HEK293T (cell line): ENCODE data around the gene RNU4-1.
A peak's percentile ranks its signal among the peaks of the same experiment; 100 is the strongest.
"Not testable (repeated sequence)": the region's sequence is repeated elsewhere in the genome, so short reads cannot be mapped to it uniquely, and the experiment has no call there.

Experiments
- CTCF ChIA-PET: fragments of 350-600 bp; formaldehyde crosslinking; extraction: SDS; loops from one replicate; lab custom pipeline; 2021; ENCODE audit warnings: antibody characterized with exemption, inconsistent platforms; lab: Yijun Ruan, JAX
- POLR2A ChIA-PET: fragments of 350-600 bp; formaldehyde crosslinking; extraction: SDS; loops from one replicate; lab custom pipeline; 2020; ENCODE audit warnings: antibody characterized with exemption, inconsistent platforms; lab: Yijun Ruan, JAX
- DNase-seq: peaks from one replicate; pipeline ENCODE4 v3.0.0; 2012; ENCODE audit warnings: mixed read lengths; ENCODE audit errors: extremely low spot score
- ARNT ChIP-seq: fragments of 450-650 bp; IDR thresholded peaks from 2 replicates; pipeline ENCODE4 v1.6.1; 2017; ENCODE audit warnings: mild to moderate bottlenecking
- BHLHE40 ChIP-seq: fragments of 450-650 bp; IDR thresholded peaks from 2 replicates; pipeline ENCODE4 v1.6.1; 2016; ENCODE audit warnings: mild to moderate bottlenecking, moderate library complexity, borderline replicate concordance
- CTBP1 ChIP-seq: fragments of 450-650 bp; IDR thresholded peaks from 2 replicates; pipeline ENCODE4 v1.6.1; 2016; ENCODE audit warnings: borderline replicate concordance
- ELF4 ChIP-seq: fragments of 450-650 bp; IDR thresholded peaks from 2 replicates; pipeline ENCODE4 v1.6.1; 2017; ENCODE audit warnings: antibody characterized with exemption
- FOXA1 ChIP-seq: fragments of 450-650 bp; IDR thresholded peaks from 2 replicates; pipeline ENCODE4 v1.6.1; 2016; ENCODE audit warnings: mild to moderate bottlenecking
- FOXK2 ChIP-seq: fragments of 450-650 bp; IDR thresholded peaks from 2 replicates; pipeline ENCODE4 v1.6.1; 2016; ENCODE audit warnings: mild to moderate bottlenecking
- FOXM1 ChIP-seq: fragments of 450-650 bp; IDR thresholded peaks from 2 replicates; pipeline ENCODE4 v1.6.1; 2017; ENCODE audit warnings: mild to moderate bottlenecking, borderline replicate concordance
- HDGF ChIP-seq: fragments of 450-650 bp; IDR thresholded peaks from 2 replicates; pipeline ENCODE4 v1.6.1; 2017; ENCODE audit warnings: antibody characterized with exemption, borderline replicate concordance
- L3MBTL2 ChIP-seq: fragments of 450-650 bp; conservative IDR thresholded peaks from 2 replicates; pipeline ENCODE4 v1.6.1; 2016; ENCODE audit warnings: mild to moderate bottlenecking
- LEF1 ChIP-seq: fragments of 450-650 bp; IDR thresholded peaks from 2 replicates; pipeline ENCODE4 v1.6.1; 2017; ENCODE audit warnings: mild to moderate bottlenecking, borderline replicate concordance
- NFRKB ChIP-seq: fragments of 450-650 bp; IDR thresholded peaks from 2 replicates; pipeline ENCODE4 v1.6.1; 2016; ENCODE audit warnings: mild to moderate bottlenecking, moderate library complexity
- PKNOX1 ChIP-seq: fragments of 450-650 bp; IDR thresholded peaks from 2 replicates; pipeline ENCODE4 v1.6.1; 2016
- SP1 ChIP-seq: fragments of 450-650 bp; IDR thresholded peaks from 2 replicates; pipeline ENCODE4 v1.6.1; 2017
- SUZ12 ChIP-seq: fragments of 450-650 bp; IDR thresholded peaks from 2 replicates; pipeline ENCODE4 v1.6.1; 2016; ENCODE audit warnings: mild to moderate bottlenecking
- TARDBP ChIP-seq: fragments of 450-650 bp; IDR thresholded peaks from 2 replicates; pipeline ENCODE4 v1.6.1; 2016
- ZNF384 ChIP-seq: fragments of 450-650 bp; IDR thresholded peaks from 2 replicates; pipeline ENCODE4 v1.6.1; 2016

RNU4-1 gene

GRCh38 chr12:120292661-120293531, at the start of gene RNU4-1:
Gene RNU4-1, minus strand, starts transcription at chr12:120293237.
- peak; percentile 30 for DNase-seq
- POLR2A ChIA-PET: interaction anchor here (0.6 to 6.7 kb wide), 36 partner anchors 7 to 349 kb away, joined by 3 to 269 read pairs (median 8); partner anchors contain the start of genes COX6A1, GCN1, PXN and RPLP0
- CTCF ChIA-PET: interaction anchor here (0.7 to 3.4 kb wide), 5 partner anchors 9 to 1815 kb away, joined by 3 to 27 read pairs (median 8); partner anchors contain the start of gene SIRT4
- TF ChIP-seq FOXK2: no peak; the same call in 1 of the 2 replicates
- peak; percentile 96 for TF ChIP-seq CTBP1
- peak; percentile 65; the same call in 1 of the 2 replicates for TF ChIP-seq TARDBP
- peak; percentile 74 for TF ChIP-seq SUZ12
- peak; percentile 95 for TF ChIP-seq ELF4
- TF ChIP-seq BHLHE40: 0 out of 2 replicates have a peak, but pooled peaks have one; percentile 32
- no peak; the same call in 1 of the 2 replicates for TF ChIP-seq LEF1
- peak; percentile 34; the same call in 1 of the 2 replicates for TF ChIP-seq NFRKB
- no peak for TF ChIP-seq FOXM1
- no peak for TF ChIP-seq L3MBTL2
- TF ChIP-seq PKNOX1: peak; percentile 57
- no peak for TF ChIP-seq FOXA1
- no peak for TF ChIP-seq HDGF
- TF ChIP-seq SP1: no peak
- no peak for TF ChIP-seq ARNT
- TF ChIP-seq ZNF384: peak; percentile 44; the same call in 1 of the 2 replicates

GRCh38 chr12:120342175-120343038, 49.4 kb upstream of the RNU4-1 start:
- DNase-seq: no peak
- ChIA-PET POLR2A (no interaction called here), CTCF (interaction anchor here (0.7 kb wide), 1 partner anchor 34 kb away, joined by 3 read pairs; no protein-coding TSS in a partner anchor)
- no peak for TF ChIP-seq BHLHE40
- no peak for TF ChIP-seq ARNT
- no peak for TF ChIP-seq TARDBP
- TF ChIP-seq CTBP1: no peak
- TF ChIP-seq PKNOX1: no peak
- TF ChIP-seq ZNF384: no peak
- no peak for TF ChIP-seq SP1
- TF ChIP-seq FOXA1: no peak
- no peak for TF ChIP-seq L3MBTL2
- no peak for TF ChIP-seq FOXK2
- TF ChIP-seq LEF1: no peak
- TF ChIP-seq NFRKB: no peak
- TF ChIP-seq SUZ12: no peak
- TF ChIP-seq ELF4: no peak
- TF ChIP-seq HDGF: no peak
- no peak for TF ChIP-seq FOXM1

GRCh38 chr12:120339256-120339655, 46.2 kb upstream of the RNU4-1 start:
- DNase-seq: no peak
- TF ChIP-seq BHLHE40: no peak
- TF ChIP-seq SUZ12: no peak
- no peak for TF ChIP-seq FOXK2
- no peak for TF ChIP-seq ZNF384
- no peak for TF ChIP-seq ELF4
- TF ChIP-seq L3MBTL2: no peak
- TF ChIP-seq NFRKB: no peak
- TF ChIP-seq PKNOX1: no peak
- no peak for TF ChIP-seq FOXM1
- no peak for TF ChIP-seq HDGF
- no peak for TF ChIP-seq LEF1
- TF ChIP-seq ARNT: no peak
- no peak for TF ChIP-seq TARDBP
- TF ChIP-seq SP1: no peak
- no peak for TF ChIP-seq CTBP1
- TF ChIP-seq FOXA1: no peak
- ChIA-PET POLR2A (no interaction called here), CTCF (no interaction called here)

- no peak for DNase-seq
- POLR2A ChIA-PET: no interaction called here
- CTCF ChIA-PET: no interaction called here
Observed at GRCh38 chr12:120337730-120338129, 44.7 kb upstream of the RNU4-1 start.

GRCh38 chr12:120336392-120336791, 43.4 kb upstream of the RNU4-1 start:
- ChIA-PET POLR2A (interaction anchor here (1.1 kb wide), 1 partner anchor 135 kb away, joined by 3 read pairs; the partner anchor contains the start of gene RPLP0), CTCF (interaction anchor here (1.2 kb wide), 1 partner anchor 11 kb away, joined by 3 read pairs; no protein-coding TSS in a partner anchor)
- not testable (repeated sequence) for DNase-seq

More at GRCh38 chr12:120337730-120338129, 44.7 kb upstream of the RNU4-1 start:
- TF ChIP-seq FOXK2 (no peak), BHLHE40 (no peak), ARNT (no peak), L3MBTL2 (no peak), ELF4 (no peak), LEF1 (no peak), FOXA1 (no peak), SP1 (no peak), SUZ12 (no peak), PKNOX1 (no peak), TARDBP (no peak), FOXM1 (no peak), NFRKB (no peak), ZNF384 (no peak), CTBP1 (no peak), HDGF (no peak)

- not testable (repeated sequence) for DNase-seq
- ChIA-PET POLR2A (interaction anchor here (1.0 to 1.1 kb wide), 2 partner anchors 104 to 134 kb away, joined by 3 to 5 read pairs; partner anchors contain the start of genes COX6A1 and RPLP0), CTCF (interaction anchor here (1.0 to 1.2 kb wide), 2 partner anchors 12 to 95 kb away, joined by 3 read pairs; no protein-coding TSS in a partner anchor)
Observed at GRCh38 chr12:120335447-120335846, 42.4 kb upstream of the RNU4-1 start.
